Measurements from ENCODE around the gene TMC5.

The TMC5 gene

GRCh38 chr16:19518388-19518787 is 100.7 kb downstream of the TMC5 start:
- FAIRE-seq (no peak), DNase-seq (ENCODE audit: insufficient read length, low spot score) (no peak)
- no peak for TF ChIP-seq POLR2A (IDR thresholded peaks at IDR 0.05; ENCODE audit: low read depth, low read length)

- DNase-seq (ENCODE audit: insufficient read length, low spot score) (no peak), FAIRE-seq (peak; percentile 67)
- no peak for TF ChIP-seq POLR2A (IDR thresholded peaks at IDR 0.05; ENCODE audit: low read depth, low read length)
These were observed 103.2 kb downstream of the TMC5 start for GRCh38 chr16:19520861-19521331.

- DNase-seq (ENCODE audit: insufficient read length, low spot score): peak; percentile 82
- TF ChIP-seq POLR2A (IDR thresholded peaks at IDR 0.05; ENCODE audit: low read depth, low read length): peak; percentile 88
- peak; percentile 75 for FAIRE-seq
These were observed 104.1 kb downstream of the TMC5 start, which contains the start of gene GDE1 for GRCh38 chr16:19521471-19522396. GDE1 (minus strand) TSS chr16:19522098; CDS start chr16:19521964, 134 bp downstream.

- no peak for TF ChIP-seq POLR2A (IDR thresholded peaks at IDR 0.05; ENCODE audit: low read depth, low read length)
- DNase-seq (ENCODE audit: insufficient read length, low spot score) (no peak), FAIRE-seq (no peak)
These were observed 104.7 kb downstream of the TMC5 start for GRCh38 chr16:19522397-19522732.

DNA sequence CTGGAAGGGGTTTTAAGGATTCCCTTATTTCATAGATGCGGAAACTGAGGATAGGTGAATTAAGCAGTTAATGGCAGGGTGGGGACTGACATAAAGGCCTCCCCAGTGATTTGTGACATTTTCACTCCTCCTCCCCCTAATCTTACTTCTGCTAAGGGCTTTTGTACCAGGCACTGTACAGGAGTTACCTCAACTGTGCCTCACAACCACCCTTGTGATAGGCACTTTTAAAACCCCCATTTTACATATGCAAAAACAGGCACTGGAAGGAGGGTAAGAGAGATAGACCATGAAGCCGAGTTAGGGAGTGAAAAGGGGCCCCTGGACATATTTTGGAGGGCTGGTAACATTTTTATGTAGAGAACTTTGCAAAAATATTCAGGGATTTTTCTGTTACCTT is 105.1 kb downstream of the TMC5 start:
- no peak for TF ChIP-seq POLR2A (IDR thresholded peaks at IDR 0.05; ENCODE audit: low read depth, low read length)
- DNase-seq (ENCODE audit: insufficient read length, low spot score) (no peak), FAIRE-seq (no peak)

DNA sequence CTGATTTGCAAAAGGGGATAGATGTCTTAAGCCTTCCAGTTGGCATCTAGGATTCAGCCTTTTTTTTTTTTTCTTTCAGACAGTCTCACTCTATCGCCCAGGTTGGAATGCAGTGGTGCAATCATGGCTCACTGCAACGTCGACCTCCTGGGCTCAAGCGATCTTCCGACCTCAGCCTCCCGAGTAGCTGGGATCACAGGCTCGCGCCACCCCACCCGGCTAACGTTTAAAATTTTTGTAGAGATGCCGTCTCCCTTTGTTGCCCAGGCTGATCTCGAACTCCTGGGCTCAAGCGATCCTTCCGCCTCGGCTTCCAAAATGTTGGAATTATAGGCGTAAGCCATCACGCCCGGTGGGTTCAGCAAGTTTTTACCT is 105.5 kb downstream of the TMC5 start:
- no peak for FAIRE-seq
- DNase-seq (ENCODE audit: insufficient read length, low spot score): no peak
- TF ChIP-seq POLR2A (IDR thresholded peaks at IDR 0.05; ENCODE audit: low read depth, low read length): no peak

GRCh38 chr16:19523559-19524355 is 106.1 kb downstream of the TMC5 start, which contains the start of gene CCP110:
CCP110 (plus strand) TSS chr16:19523942; CDS start chr16:19527882, 3,940 bp downstream.
- DNase-seq (ENCODE audit: insufficient read length, low spot score) (peak; percentile 86), FAIRE-seq (peak; percentile 60)
- TF ChIP-seq POLR2A (IDR thresholded peaks at IDR 0.05; ENCODE audit: low read depth, low read length): peak; percentile 78

DNA sequence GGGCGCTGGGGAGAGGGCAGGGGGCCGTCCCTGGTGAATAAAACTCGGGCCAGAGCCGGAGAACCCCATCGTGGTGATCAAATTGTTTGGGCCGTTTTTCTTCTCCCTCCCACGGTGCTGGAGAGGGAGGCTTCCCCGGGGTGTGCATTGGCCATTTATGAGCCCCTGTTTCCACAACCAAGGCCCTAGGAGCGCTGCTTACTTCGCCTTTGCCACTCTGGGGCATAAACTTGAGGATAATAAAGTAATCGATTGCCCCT is 106.6 kb downstream of the TMC5 start:
- TF ChIP-seq POLR2A (IDR thresholded peaks at IDR 0.05; ENCODE audit: low read depth, low read length): no peak
- DNase-seq (ENCODE audit: insufficient read length, low spot score) (no peak), FAIRE-seq (no peak)

- DNase-seq (ENCODE audit: insufficient read length, low spot score) (no peak), FAIRE-seq (no peak)
- no peak for TF ChIP-seq POLR2A (IDR thresholded peaks at IDR 0.05; ENCODE audit: low read depth, low read length)
These were observed 107.1 kb downstream of the TMC5 start for GRCh38 chr16:19524616-19525384.

- TF ChIP-seq POLR2A (IDR thresholded peaks at IDR 0.05; ENCODE audit: low read depth, low read length): no peak
- DNase-seq (ENCODE audit: insufficient read length, low spot score) (no peak), FAIRE-seq (no peak)
These were observed 107.7 kb downstream of the TMC5 start for GRCh38 chr16:19525385-19525723.

DNA sequence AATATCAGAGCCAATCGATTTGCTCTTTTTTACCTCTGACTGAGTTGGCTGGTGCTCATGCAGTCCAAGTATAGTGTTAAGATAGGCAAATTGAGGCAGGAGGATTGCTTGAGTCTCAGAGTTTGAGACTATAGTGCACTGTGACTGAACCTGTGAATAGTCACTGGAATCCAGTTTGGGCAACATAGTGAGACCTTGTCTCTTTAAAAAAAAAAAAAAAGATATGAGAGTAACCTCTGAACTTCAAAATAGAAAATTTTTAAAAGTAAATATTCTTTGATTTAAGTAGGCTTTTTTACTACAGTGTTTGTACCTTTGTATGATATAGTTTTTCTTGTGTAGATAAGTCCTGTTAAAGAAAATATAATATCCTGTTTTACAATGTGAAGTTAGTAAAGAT is 109.5 kb downstream of the TMC5 start:
- TF ChIP-seq POLR2A (IDR thresholded peaks at IDR 0.05; ENCODE audit: low read depth, low read length): no peak
- DNase-seq (ENCODE audit: insufficient read length, low spot score) (no peak), FAIRE-seq (no peak)

- FAIRE-seq: no peak
- no peak for TF ChIP-seq POLR2A (IDR thresholded peaks at IDR 0.05; ENCODE audit: low read depth, low read length)
- DNase-seq (ENCODE audit: insufficient read length, low spot score): no peak
These were observed 111.0 kb downstream of the TMC5 start for GRCh38 chr16:19528666-19529065.

GRCh38 chr16:19532601-19533000 is 114.9 kb downstream of the TMC5 start:
- TF ChIP-seq POLR2A (IDR thresholded peaks at IDR 0.05; ENCODE audit: low read depth, low read length): no peak
- DNase-seq (ENCODE audit: insufficient read length, low spot score) (no peak), FAIRE-seq (no peak)

Measured in H54 (cell line).